SK-N-SH (cell line): ENCODE results near the gene TMEM184C.

Experiments
- POLR2AphosphoS5 ChIP-seq: IDR thresholded peaks from 2 replicates; pipeline ENCODE4 v1.6.1; 2012; ENCODE audit warnings: low read depth, low read length
- TF ChIP-seq, protein P1 (sequence below): fragments of 200-600 bp; sonication (generic); IDR thresholded peaks from 2 replicates; pipeline ENCODE4 v1.6.1; 2017; ENCODE audit warnings: antibody characterized with exemption, mild to moderate bottlenecking, moderate library complexity

GRCh38 chr4:147597561-147597960 lies 19.6 kb upstream of the TMEM184C start:
- TF ChIP-seq, protein P1, sequence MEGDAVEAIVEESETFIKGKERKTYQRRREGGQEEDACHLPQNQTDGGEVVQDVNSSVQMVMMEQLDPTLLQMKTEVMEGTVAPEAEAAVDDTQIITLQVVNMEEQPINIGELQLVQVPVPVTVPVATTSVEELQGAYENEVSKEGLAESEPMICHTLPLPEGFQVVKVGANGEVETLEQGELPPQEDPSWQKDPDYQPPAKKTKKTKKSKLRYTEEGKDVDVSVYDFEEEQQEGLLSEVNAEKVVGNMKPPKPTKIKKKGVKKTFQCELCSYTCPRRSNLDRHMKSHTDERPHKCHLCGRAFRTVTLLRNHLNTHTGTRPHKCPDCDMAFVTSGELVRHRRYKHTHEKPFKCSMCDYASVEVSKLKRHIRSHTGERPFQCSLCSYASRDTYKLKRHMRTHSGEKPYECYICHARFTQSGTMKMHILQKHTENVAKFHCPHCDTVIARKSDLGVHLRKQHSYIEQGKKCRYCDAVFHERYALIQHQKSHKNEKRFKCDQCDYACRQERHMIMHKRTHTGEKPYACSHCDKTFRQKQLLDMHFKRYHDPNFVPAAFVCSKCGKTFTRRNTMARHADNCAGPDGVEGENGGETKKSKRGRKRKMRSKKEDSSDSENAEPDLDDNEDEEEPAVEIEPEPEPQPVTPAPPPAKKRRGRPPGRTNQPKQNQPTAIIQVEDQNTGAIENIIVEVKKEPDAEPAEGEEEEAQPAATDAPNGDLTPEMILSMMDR: no peak
- TF ChIP-seq POLR2AphosphoS5: no peak
